ENCODE measurements around the gene CREB3L2.
A peak's percentile ranks its signal among the peaks of the same experiment; 100 is the strongest.
"Not testable (repeated sequence)": the region's sequence is repeated elsewhere in the genome, so short reads cannot be mapped to it uniquely, and the experiment has no call there.

Gene CREB3L2

DNA sequence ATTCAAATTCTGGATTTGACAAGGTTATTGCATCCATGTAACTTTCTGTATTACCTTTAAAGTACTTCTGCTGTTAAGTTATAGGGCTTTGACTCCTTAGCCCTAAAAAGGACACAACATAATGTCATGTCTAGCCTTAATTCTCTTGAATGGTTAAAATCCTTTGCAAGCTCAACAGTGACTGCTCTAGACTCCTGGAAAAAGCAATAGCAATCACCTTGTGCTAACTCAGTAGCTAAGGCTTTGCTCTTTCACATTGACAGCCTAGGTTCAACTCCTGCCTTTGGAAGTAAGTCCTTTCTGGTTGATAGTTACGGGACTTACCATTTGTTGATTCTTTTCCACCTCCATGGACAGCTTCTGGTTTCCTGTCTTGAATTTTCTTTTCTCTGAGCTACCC is 16.1 kb upstream of the CREB3L2 start:
- H3K9me3 ChIP-seq (ENCODE audit: control insufficient read depth in 5 of 5, low read length in 5 of 5): no peaks in the 10 kb centered on the region
- no peaks in the 10 kb centered on the region for H3K27me3 ChIP-seq (ENCODE audit: control insufficient read depth in 5 of 5, insufficient read depth in 4 of 5, low read length in 5 of 5)
- H3K27ac ChIP-seq (ENCODE audit: low read depth, low read length): no peak overlapping the region
- H3K36me3 ChIP-seq (ENCODE audit: control insufficient read depth in 5 of 5, insufficient read depth in 5 of 5, low read length in 5 of 5): no peaks in the 10 kb centered on the region
- H3K4me3 ChIP-seq (ENCODE audit: low read depth in 1 of 5, low read length in 5 of 5): no peak overlapping the region
- H3K4me1 ChIP-seq (ENCODE audit: control insufficient read depth in 5 of 5, insufficient read depth in 5 of 5, low read length in 5 of 5): no peaks in the 10 kb centered on the region
- no peak overlapping the region for H3K9ac ChIP-seq (ENCODE audit: low read length in 5 of 5)

DNA sequence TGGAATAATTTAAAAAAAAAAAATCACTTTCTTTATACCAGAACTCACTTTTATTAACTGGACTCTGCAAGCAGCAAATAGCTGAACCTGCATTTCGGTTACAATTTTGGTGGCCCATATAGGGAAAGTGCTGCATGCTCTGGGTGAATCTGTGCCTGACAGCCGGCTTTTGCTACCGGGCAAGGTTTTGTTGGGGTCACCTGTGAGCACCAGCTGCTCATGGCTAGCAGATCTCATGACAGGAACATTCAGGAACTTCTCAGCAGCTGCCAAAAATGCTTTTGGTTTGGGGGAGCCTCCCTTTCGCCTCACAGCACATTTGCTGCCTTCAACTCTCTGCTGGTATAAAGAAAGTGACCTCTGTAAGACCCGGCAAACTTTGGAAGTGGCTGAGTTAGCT is 13.2 kb upstream of the CREB3L2 start:
- Histone ChIP-seq H3K9ac (ENCODE audit: low read length in 5 of 5) (no peak overlapping the region), H3K4me3 (ENCODE audit: low read depth in 1 of 5, low read length in 5 of 5) (no peak overlapping the region), H3K27ac (ENCODE audit: low read depth, low read length) (no peak overlapping the region), H3K36me3 (ENCODE audit: control insufficient read depth in 5 of 5, insufficient read depth in 5 of 5, low read length in 5 of 5) (no peaks in the 10 kb centered on the region), H3K4me1 (ENCODE audit: control insufficient read depth in 5 of 5, insufficient read depth in 5 of 5, low read length in 5 of 5) (no peaks in the 10 kb centered on the region), H3K9me3 (ENCODE audit: control insufficient read depth in 5 of 5, low read length in 5 of 5) (no peaks in the 10 kb centered on the region), H3K27me3 (ENCODE audit: control insufficient read depth in 5 of 5, insufficient read depth in 4 of 5, low read length in 5 of 5) (no peaks in the 10 kb centered on the region)

DNA sequence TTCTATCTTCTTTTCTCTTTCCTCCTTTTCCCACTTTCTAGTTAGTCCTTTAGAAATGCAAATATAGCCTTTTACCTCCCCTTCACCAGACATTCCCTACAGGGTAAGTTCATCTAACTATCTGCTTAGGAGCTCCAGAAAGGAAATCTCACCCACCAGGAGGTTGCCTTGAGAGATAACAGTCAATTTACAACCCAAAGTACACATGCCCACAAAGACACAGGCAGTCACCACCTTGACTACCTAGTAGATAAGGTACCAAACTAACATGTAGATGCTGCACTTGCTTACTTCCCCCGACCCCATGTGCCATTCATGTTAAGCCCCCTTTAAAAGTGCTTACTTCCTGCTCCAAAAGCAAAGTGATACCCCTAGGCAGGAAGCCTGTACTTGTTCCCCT is 12.8 kb upstream of the CREB3L2 start:
- Histone ChIP-seq H3K36me3 (ENCODE audit: control insufficient read depth in 5 of 5, insufficient read depth in 5 of 5, low read length in 5 of 5) (no peaks in the 10 kb centered on the region), H3K9me3 (ENCODE audit: control insufficient read depth in 5 of 5, low read length in 5 of 5) (no peaks in the 10 kb centered on the region), H3K4me1 (ENCODE audit: control insufficient read depth in 5 of 5, insufficient read depth in 5 of 5, low read length in 5 of 5) (no peaks in the 10 kb centered on the region), H3K27ac (ENCODE audit: low read depth, low read length) (no peak overlapping the region), H3K4me3 (ENCODE audit: low read depth in 1 of 5, low read length in 5 of 5) (no peak overlapping the region), H3K27me3 (ENCODE audit: control insufficient read depth in 5 of 5, insufficient read depth in 4 of 5, low read length in 5 of 5) (no peaks in the 10 kb centered on the region), H3K9ac (ENCODE audit: low read length in 5 of 5) (no peak overlapping the region)

DNA sequence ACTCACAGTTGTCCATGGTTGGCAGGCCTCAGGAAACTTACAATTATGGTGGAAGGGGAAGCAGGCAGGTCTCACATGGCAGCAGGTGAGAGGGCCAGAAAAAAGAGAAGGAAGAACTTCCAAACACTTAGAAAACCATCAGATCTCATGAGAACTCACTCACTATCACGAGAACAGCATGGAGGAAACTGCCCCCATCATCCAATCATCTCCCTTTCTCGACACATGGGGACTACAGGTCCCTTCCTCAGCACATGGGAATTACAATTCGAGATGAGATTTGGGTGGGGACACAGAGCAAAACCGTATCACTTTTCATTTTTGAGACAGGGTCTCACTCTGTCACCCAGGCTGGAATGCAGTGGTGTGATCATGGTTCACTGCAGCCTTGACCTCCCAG is 12.3 kb upstream of the CREB3L2 start:
- H3K27ac ChIP-seq (ENCODE audit: low read depth, low read length); H3K4me1 ChIP-seq (ENCODE audit: control insufficient read depth in 5 of 5, insufficient read depth in 5 of 5, low read length in 5 of 5); H3K9ac ChIP-seq (ENCODE audit: low read length in 5 of 5); H3K4me3 ChIP-seq (ENCODE audit: low read depth in 1 of 5, low read length in 5 of 5); H3K27me3 ChIP-seq (ENCODE audit: control insufficient read depth in 5 of 5, insufficient read depth in 4 of 5, low read length in 5 of 5); H3K9me3 ChIP-seq (ENCODE audit: control insufficient read depth in 5 of 5, low read length in 5 of 5); H3K36me3 ChIP-seq (ENCODE audit: control insufficient read depth in 5 of 5, insufficient read depth in 5 of 5, low read length in 5 of 5): not testable (repeated sequence)

DNA sequence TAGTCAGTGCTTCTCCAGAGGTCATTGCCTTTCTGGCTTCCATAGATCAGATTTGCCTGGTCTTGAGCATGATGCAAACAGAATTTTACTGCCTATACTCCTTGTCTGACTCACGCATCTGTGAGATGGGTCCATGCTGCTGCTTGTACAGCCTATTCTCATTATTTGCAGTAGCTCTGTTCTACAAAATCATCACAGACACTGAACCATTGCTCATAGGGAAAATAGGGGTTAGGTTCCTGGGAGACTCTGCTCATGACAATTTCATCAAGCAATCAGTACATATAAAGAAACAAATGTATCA is 7.4 kb upstream of the CREB3L2 start:
- no peaks in the 10 kb centered on the region for H3K9me3 ChIP-seq (ENCODE audit: control insufficient read depth in 5 of 5, low read length in 5 of 5)
- H3K27me3 ChIP-seq (ENCODE audit: control insufficient read depth in 5 of 5, insufficient read depth in 4 of 5, low read length in 5 of 5): no peaks in the 10 kb centered on the region
- H3K9ac ChIP-seq (ENCODE audit: low read length in 5 of 5): no peak overlapping the region
- H3K36me3 ChIP-seq (ENCODE audit: control insufficient read depth in 5 of 5, insufficient read depth in 5 of 5, low read length in 5 of 5): no peaks in the 10 kb centered on the region
- no peak overlapping the region for H3K4me3 ChIP-seq (ENCODE audit: low read depth in 1 of 5, low read length in 5 of 5)
- H3K27ac ChIP-seq (ENCODE audit: low read depth, low read length): no peak overlapping the region
- H3K4me1 ChIP-seq (ENCODE audit: control insufficient read depth in 5 of 5, insufficient read depth in 5 of 5, low read length in 5 of 5): peaks cover 0 to 5% (median 3%) of the 10 kb centered on the region in 5 donors

DNA sequence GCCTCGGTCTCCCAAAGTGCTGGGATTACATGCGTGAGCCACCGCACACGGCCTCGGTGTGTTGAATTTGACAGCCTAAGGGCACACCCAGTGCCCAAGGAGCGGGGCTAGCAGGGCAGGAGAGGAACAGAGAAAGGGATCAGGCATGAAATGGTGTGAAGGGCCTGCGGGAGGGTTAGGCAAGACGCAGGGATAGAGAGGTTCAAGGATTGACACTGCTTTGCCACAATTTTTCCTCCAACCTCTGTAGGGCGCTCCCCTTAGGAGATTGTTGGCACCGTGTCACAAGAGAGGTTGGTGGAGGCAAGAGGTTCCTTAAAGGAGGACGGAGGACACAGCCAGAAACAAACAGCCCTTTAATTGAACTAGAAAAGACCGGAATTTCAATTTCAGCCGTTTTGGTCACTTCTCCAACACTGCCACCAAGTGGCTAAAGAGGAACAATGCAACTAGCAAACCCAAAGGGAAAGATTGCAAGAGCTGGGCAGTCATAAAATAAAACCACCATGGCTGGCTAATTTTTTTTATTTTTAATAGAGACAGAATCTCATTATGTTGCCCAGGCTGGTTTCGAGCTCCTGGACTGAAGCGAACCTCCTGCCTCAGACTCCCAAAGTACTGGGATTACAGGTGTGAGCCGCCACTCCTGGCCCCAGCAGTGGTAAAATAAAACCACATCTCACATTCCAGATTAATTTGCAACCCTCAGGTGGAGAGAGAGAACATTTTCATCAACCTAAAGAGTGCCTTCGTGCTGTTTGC is 6.9 kb upstream of the CREB3L2 start:
- Histone ChIP-seq H3K9me3 (ENCODE audit: control insufficient read depth in 5 of 5, low read length in 5 of 5) (no peaks in the 10 kb centered on the region), H3K36me3 (ENCODE audit: control insufficient read depth in 5 of 5, insufficient read depth in 5 of 5, low read length in 5 of 5) (no peaks in the 10 kb centered on the region), H3K27me3 (ENCODE audit: control insufficient read depth in 5 of 5, insufficient read depth in 4 of 5, low read length in 5 of 5) (no peaks in the 10 kb centered on the region), H3K9ac (ENCODE audit: low read length in 5 of 5) (peak overlapping the region in 1 of 5 donors; percentile 66), H3K4me3 (ENCODE audit: low read depth in 1 of 5, low read length in 5 of 5) (peak overlapping the region in 3 of 5 donors; percentile 31 to 50 (median 45)), H3K4me1 (ENCODE audit: control insufficient read depth in 5 of 5, insufficient read depth in 5 of 5, low read length in 5 of 5) (peaks cover 0 to 5% (median 3%) of the 10 kb centered on the region in 5 donors), H3K27ac (ENCODE audit: low read depth, low read length) (no peak overlapping the region)

DNA sequence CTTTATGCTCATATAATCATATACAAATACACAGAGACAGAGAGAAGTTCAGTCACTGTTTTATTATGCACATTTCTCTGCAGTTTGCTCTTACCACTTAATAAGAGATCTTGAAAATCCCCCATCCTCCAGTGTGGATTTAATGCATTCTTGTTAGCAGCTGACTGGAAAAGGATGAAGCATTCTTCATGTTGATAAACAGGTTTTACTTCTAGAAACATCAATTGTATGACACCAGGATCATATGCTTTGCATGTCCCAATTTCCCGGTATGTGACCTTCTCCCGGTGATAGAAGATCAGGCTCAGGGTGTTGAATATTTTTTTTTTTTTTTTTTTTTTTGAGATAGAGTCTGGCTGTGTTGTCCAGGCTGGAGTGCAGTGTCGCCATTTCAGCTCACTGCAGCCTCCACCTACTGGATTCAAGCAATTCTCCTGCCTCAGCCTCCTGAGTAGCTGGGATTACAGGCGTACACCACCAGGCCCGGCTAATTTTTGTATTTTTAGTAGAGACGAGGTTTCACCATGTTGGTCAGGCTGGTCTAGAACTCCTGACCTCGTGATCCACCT is 6.2 kb upstream of the CREB3L2 start:
- H3K36me3 ChIP-seq (ENCODE audit: control insufficient read depth in 5 of 5, insufficient read depth in 5 of 5, low read length in 5 of 5): no peaks in the 10 kb centered on the region
- no peak overlapping the region for H3K9ac ChIP-seq (ENCODE audit: low read length in 5 of 5)
- no peaks in the 10 kb centered on the region for H3K27me3 ChIP-seq (ENCODE audit: control insufficient read depth in 5 of 5, insufficient read depth in 4 of 5, low read length in 5 of 5)
- H3K4me3 ChIP-seq (ENCODE audit: low read depth in 1 of 5, low read length in 5 of 5): no peak overlapping the region
- H3K4me1 ChIP-seq (ENCODE audit: control insufficient read depth in 5 of 5, insufficient read depth in 5 of 5, low read length in 5 of 5): peaks cover 0 to 5% (median 3%) of the 10 kb centered on the region in 5 donors
- no peaks in the 10 kb centered on the region for H3K9me3 ChIP-seq (ENCODE audit: control insufficient read depth in 5 of 5, low read length in 5 of 5)
- no peak overlapping the region for H3K27ac ChIP-seq (ENCODE audit: low read depth, low read length)

DNA sequence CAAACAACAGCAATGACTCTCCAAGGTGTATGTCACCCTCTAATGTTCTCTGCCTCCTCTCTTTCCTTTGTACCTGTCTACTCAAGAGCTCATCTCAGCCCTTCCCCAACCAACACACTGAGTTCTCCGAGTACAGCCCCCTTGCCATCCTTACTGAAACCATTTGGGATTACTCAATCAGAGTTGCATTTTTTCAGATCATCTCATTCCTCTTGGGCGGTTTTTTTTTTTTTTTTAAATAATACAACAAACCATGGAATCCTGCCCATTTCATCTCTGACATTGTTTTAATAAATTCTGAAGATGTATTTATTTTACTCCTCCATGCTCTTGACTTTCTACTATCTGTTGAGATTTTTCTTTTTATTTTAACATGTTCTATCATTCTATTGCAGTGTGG is 4.2 kb upstream of the CREB3L2 start:
- Histone ChIP-seq H3K9me3 (ENCODE audit: control insufficient read depth in 5 of 5, low read length in 5 of 5) (no peaks in the 10 kb centered on the region), H3K4me3 (ENCODE audit: low read depth in 1 of 5, low read length in 5 of 5) (no peak overlapping the region), H3K36me3 (ENCODE audit: control insufficient read depth in 5 of 5, insufficient read depth in 5 of 5, low read length in 5 of 5) (no peaks in the 10 kb centered on the region), H3K4me1 (ENCODE audit: control insufficient read depth in 5 of 5, insufficient read depth in 5 of 5, low read length in 5 of 5) (peaks cover 2 to 12% (median 5%) of the 10 kb centered on the region in 5 donors), H3K27me3 (ENCODE audit: control insufficient read depth in 5 of 5, insufficient read depth in 4 of 5, low read length in 5 of 5) (no peaks in the 10 kb centered on the region), H3K27ac (ENCODE audit: low read depth, low read length) (no peak overlapping the region), H3K9ac (ENCODE audit: low read length in 5 of 5) (no peak overlapping the region)

DNA sequence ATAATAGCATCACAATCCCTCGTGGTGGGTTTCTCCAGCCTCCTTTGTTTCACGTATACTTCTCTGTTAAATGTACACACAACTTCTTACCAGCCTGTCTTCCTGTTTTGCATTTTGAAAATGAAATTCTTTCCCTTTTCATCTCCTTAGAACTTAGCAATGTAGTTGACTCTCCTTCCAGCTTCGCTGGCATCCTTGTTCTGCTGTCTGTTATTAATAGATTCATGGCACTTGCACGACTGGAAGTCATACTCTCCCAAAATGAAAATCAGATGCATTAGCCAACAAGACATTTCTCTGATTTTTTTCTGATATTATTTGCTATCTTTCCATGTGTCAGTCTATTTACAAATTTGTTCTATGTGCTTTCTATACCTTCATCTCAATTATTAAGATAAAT is 3.0 kb upstream of the CREB3L2 start:
- Histone ChIP-seq H3K36me3 (ENCODE audit: control insufficient read depth in 5 of 5, insufficient read depth in 5 of 5, low read length in 5 of 5) (no peaks in the 10 kb centered on the region), H3K9ac (ENCODE audit: low read length in 5 of 5) (no peak overlapping the region), H3K27me3 (ENCODE audit: control insufficient read depth in 5 of 5, insufficient read depth in 4 of 5, low read length in 5 of 5) (no peaks in the 10 kb centered on the region), H3K27ac (ENCODE audit: low read depth, low read length) (no peak overlapping the region), H3K4me3 (ENCODE audit: low read depth in 1 of 5, low read length in 5 of 5) (no peak overlapping the region), H3K9me3 (ENCODE audit: control insufficient read depth in 5 of 5, low read length in 5 of 5) (no peaks in the 10 kb centered on the region), H3K4me1 (ENCODE audit: control insufficient read depth in 5 of 5, insufficient read depth in 5 of 5, low read length in 5 of 5) (peaks cover 4 to 23% (median 10%) of the 10 kb centered on the region in 5 donors)

DNA sequence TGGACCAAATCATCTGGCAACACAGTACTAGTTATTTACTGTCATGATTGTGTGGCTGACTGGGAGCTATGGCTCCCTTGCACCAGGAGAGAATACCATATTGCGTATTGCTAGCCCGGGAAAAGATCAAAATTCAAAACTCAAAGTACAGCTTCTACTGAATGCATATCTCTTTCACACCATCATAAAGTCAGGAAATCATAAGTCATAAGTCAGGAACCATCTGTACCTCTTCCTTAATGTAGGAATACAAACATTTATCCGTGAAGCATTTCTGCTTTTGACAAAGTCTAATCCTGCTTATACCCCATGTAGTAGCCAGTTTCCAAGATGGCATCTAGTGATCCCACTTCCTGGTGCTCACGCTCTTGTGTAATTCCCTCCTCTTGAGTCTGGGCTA is 2.2 kb upstream of the CREB3L2 start:
- H3K27ac ChIP-seq (ENCODE audit: low read depth, low read length): no peak overlapping the region
- no peak overlapping the region for H3K9ac ChIP-seq (ENCODE audit: low read length in 5 of 5)
- no peak overlapping the region for H3K4me3 ChIP-seq (ENCODE audit: low read depth in 1 of 5, low read length in 5 of 5)
- no peaks in the 10 kb centered on the region for H3K9me3 ChIP-seq (ENCODE audit: control insufficient read depth in 5 of 5, low read length in 5 of 5)
- H3K4me1 ChIP-seq (ENCODE audit: control insufficient read depth in 5 of 5, insufficient read depth in 5 of 5, low read length in 5 of 5): peaks cover 10 to 32% (median 18%) of the 10 kb centered on the region in 5 donors
- H3K27me3 ChIP-seq (ENCODE audit: control insufficient read depth in 5 of 5, insufficient read depth in 4 of 5, low read length in 5 of 5): no peaks in the 10 kb centered on the region
- no peaks in the 10 kb centered on the region for H3K36me3 ChIP-seq (ENCODE audit: control insufficient read depth in 5 of 5, insufficient read depth in 5 of 5, low read length in 5 of 5)
